Stimulated activated CD4-positive, alpha-beta T cell treated with anti-CD3 and anti-CD28 coated beads, Interleukin-2, amount 100 ng/mL, for 24 hours (primary cell): ENCODE data around the gene DEFB132.

Source experiments
- DNase-seq, 2 donors: peaks; one replicate each; pipeline ENCODE4 v3.0.0-alpha.2; 2020

The DEFB132 gene

DNA sequence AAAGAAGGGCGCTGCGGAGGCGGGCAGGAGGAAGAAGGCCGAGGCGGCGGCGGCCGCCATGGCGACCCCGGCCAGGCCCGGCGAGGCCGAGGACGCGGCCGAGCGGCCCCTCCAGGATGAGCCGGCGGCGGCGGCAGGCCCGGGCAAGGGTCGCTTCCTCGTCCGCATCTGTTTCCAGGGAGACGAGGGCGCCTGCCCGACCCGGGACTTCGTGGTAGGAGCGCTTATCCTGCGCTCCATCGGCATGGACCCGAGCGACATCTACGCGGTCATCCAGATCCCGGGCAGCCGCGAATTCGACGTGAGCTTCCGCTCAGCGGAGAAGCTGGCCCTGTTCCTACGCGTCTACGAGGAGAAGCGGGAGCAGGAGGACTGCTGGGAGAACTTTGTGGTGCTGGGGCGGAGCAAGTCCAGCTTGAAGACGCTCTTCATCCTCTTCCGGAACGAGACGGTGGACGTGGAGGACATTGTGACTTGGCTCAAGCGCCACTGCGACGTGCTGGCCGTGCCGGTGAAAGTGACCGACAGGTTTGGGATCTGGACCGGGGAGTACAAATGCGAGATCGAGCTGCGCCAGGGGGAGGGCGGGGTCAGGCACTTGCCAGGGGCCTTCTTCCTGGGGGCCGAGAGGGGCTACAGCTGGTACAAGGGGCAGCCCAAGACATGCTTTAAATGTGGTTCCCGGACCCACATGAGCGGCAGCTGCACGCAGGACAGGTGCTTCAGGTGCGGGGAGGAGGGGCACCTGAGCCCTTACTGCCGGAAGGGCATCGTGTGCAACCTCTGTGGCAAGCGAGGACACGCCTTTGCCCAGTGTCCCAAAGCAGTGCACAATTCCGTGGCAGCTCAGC, 40.6 kb downstream of the DEFB132 start:
- peak; percentile 41 to 56 for DNase-seq

DNA sequence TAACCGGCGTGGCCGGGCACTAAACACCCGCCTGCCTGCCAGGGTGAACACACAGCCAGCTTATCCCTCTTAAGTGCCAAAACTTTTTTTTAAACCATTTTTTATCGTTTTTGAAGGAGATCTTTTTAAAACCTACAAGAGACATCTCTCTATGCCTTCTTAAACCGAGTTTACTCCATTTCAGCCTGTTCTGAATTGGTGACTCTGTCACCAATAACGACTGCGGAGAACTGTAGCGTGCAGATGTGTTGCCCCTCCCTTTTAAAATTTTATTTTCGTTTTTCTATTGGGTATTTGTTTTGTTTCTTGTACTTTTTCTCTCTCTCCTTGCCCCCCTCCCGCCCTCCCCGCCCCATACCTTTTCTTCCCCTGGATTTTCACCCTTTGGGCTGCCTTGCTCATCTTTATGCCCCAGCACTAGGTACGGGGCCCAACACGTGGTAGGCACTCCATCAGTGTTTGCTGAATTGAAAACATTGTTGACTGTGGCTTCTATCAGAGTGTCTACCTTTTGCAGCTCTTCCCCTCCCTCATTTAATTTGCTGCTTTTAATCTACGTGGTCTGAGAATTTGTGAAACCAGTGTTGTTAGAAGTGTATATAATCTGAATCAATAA, 41.4 kb downstream of the DEFB132 start:
- no peak for DNase-seq

- DNase-seq = no peak
Observed at GRCh38 chr20:300345-300990, 42.9 kb downstream of the DEFB132 start.

DNA sequence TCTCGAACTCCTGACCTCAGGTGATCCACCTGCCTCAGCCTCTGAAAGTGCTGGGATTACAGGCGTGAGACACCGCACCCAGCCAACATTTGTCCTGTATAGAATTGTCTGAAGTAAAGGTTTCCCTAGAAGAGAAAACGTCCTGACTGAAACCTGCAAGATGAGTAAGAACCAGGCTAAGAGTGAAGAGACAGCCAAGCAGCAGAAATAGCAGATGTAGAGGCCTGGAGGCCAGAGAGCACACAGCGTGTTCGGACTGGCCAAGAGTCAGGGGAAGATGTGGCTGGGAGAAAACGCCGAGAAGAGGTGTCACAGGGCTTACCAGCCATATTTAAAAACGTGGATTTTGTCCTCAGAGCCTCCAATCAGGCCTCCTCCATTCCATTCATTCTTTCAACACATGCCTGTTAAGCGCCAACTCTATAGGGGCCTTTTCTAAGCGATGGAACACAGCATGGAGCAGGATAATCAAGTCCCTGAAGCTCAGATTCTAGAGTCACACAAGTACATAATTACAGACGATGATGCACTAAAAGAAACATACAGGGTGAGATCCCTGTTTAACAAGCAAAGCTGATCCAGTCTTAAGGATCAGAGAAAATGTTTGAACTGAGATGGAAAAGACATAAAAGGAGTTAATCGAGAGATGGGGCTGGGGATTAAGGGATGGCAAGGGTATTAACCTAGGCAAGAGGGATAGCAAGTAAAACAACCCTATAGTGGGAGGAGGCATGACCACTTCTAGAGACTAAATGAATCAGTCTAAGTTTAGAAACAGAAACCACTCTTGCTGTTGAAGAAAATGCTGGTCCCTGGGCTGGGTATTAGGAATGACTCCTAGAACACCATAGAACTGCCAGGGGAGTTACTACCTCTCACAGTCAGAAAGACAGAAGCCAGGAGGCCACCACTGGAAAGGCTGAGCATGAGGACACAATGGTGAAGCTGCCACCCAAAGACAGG, 44.6 kb downstream of the DEFB132 start:
- DNase-seq = no peak

DNA sequence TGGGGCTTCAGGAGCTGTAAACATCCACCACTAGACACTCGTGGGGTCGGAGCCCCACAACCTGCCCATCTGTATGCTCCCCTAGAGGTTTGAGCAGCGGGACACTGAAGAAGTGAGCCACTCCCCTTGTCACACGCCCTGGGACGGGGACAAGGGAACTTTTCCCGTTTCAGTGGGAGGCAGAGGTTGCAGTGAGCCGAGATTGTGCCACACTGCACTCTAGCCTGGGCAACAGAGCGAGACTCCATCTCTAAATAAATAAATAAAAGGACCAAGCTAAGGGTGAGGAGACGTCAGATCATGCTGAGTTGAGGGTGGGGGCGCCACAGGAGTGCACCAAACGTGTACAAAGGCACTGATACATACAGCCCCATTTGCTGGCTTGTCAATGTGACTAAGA, 48.2 kb downstream of the DEFB132 start:
- DNase-seq = no peak

DNA sequence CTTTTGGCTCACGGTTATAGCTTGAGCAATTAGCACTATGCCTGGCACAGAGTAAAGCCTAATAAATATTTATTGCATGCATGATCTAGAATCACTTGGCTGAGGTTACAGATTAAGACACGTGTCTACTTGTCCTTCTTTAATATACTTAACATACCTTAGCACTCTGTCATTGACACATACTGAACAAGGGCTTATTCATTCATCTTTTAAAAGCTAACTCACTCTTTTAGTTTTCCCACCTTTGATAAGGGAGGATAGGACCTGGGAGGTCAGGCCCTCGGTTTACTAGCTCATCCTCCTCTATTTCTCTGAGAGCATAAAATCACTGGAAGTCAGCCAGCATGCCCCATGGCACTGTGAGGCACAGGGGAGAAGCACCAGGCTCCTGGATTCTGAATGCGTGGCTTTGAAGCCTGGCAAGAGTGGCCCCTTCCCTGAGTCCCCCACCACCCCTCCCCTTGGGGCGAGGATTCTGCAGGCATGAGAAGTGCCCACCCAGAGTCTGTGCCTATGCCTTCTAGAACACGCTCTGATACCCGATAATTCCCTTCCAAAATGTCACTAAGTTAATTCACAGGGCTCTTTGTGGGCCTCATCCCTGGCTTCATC, 51.0 kb downstream of the DEFB132 start:
- DNase-seq = no peak

- no peak for DNase-seq
Observed at GRCh38 chr20:309306-309840, 51.8 kb downstream of the DEFB132 start.

DNA sequence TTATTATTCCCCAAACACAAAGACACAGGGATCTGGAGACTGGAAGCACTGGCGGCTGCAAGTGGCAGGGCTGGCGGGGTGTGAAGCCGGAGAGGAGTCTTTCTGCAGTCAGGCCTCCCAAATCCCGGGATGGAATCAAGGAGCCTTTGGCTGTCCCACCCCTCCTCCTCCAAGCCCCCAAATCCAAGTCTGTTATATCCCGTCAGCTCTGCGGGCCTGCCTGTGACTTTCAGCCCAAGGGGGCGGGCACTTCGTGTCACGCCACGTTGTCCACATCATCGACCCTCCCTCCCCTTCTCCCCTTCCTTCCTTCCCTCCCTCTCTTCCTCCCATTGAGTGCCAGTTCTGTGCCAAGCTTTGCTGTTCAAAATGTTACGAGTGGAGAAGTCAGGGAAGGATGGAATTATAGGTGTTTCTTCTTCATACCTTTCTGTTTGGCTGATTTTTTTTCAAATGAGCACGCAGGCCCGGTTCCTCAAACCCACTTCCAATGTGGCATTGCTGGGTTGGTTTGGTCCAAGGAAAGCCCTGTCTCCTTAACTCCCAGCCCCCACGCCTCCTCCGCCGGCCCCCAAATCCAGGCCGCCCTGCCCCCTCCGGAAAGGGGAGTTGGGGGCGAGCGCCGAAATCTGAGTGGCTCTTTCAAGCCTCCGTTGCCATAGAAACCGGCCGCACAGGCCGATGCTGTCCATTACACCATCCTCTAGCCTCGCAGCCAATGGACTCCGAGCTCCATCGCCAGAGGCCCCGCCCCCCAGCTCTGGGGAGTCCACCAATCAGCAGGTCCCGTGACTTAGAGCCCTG, 52.5 kb downstream of the DEFB132 start:
- peak; percentile 81 to 90 for DNase-seq

DNA sequence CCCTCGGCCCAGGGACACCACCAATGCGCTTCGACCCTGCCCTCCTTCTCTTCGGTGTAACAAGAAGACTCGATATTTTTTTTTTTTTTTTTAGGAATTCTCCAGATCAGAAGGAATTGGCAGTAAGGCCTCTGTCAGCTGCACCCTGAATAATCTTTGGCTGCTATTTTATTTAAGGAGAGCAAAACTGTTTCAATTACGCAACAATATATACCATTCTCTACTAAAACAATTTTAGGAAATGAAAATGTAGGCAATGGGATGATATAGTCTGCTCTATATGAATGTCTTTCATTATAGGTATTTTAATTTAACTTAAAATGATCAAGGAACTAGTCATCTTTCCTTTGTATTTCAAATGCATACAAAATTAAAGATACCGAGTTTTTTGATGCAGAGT, 53.1 kb downstream of the DEFB132 start:
- no peak for DNase-seq
